Lung (tissue), 12 donors: ENCODE measurements around the gene IGF2R. TPM values are rescaled to one million over a fixed set of nuclear protein-coding genes. Genes with fewer than 3 reads are reported as not detected.

ENCODE experiments used
- ATAC-seq: fragments of 200-7000 bp; cut with Tn5 transposase; one replicate; pipeline ENCODE4 v1.9.1; 2020; ENCODE audit warnings: moderate number of reproducible peaks; ENCODE audit not compliant: insufficient read depth, low FRiP score
- DNase-seq, 3 donors: peaks; one replicate each; pipeline ENCODE4 v3.0.0-alpha.2; 2013 to 2017
- H3K27ac ChIP-seq, 2 donors: one replicate each; pipeline ENCODE4 v1.5.1; 2013; ENCODE audit warnings: mild to moderate bottlenecking in 2 of 2, moderate library complexity in 2 of 2, control low read depth in 1 of 2, inconsistent platforms in 1 of 2, low read depth in 1 of 2, low read length in 1 of 2
- H3K27me3 ChIP-seq, 3 donors: one replicate each; pipeline ENCODE4 v1.5.1; 2013; ENCODE audit warnings: low read length in 2 of 3; ENCODE audit not compliant: control insufficient read depth in 3 of 3, insufficient read depth in 3 of 3
- H3K36me3 ChIP-seq, 4 donors: one replicate each; pipeline ENCODE4 v1.5.1; 2013; ENCODE audit warnings: low read length in 4 of 4, mild to moderate bottlenecking in 1 of 4, moderate library complexity in 1 of 4; ENCODE audit not compliant: control insufficient read depth in 4 of 4, insufficient read depth in 4 of 4
- H3K4me1 ChIP-seq, 5 donors: one replicate each; pipeline ENCODE4 v1.5.1; 2013; ENCODE audit warnings: low read length in 5 of 5, mild to moderate bottlenecking in 2 of 5, moderate library complexity in 1 of 5; ENCODE audit not compliant: control insufficient read depth in 5 of 5, insufficient read depth in 5 of 5
- H3K4me3 ChIP-seq: one replicate; pipeline ENCODE4 v1.5.1; 2013; ENCODE audit warnings: mild to moderate bottlenecking, control low read depth, moderate library complexity
- H3K9ac ChIP-seq, 2 donors: one replicate each; pipeline ENCODE4 v1.5.1; 2013; ENCODE audit warnings: low read length in 2 of 2, control low read depth in 1 of 2; ENCODE audit not compliant: insufficient read depth in 1 of 2
- H3K9me3 ChIP-seq, 4 donors: one replicate each; pipeline ENCODE4 v1.5.1; 2013; ENCODE audit warnings: low read length in 3 of 4, mild to moderate bottlenecking in 1 of 4, moderate library complexity in 1 of 4; ENCODE audit not compliant: control insufficient read depth in 4 of 4, insufficient read depth in 3 of 4
- CTCF ChIP-seq: IDR thresholded peaks from 2 replicates; pipeline ENCODE4 v1.5.1; 2012; ENCODE audit warnings: mild to moderate bottlenecking; ENCODE audit errors: control extremely low read depth, extremely low read depth
- WGBS, 2 donors: extraction: QIAGEN DNeasy Blood & Tissue Kit; methylation state at CpG; one replicate each; pipeline ENCODE4 v1.1.7; 2013; 5-methylcytosine and 5-hydroxymethylcytosine counted together
- polyA plus RNA-seq, 2 donors: library from polyadenylated mRNA; stranded (reverse); fragments of 200-250 nt; gene quantifications; one replicate each; pipeline ENCODE4 v1.2.1, GENCODE V29; 2013
- total RNA-seq, 2 donors: library from RNA; depleted of rRNA in 1 of 2; stranded (reverse); fragments of >200 nt in 1 of 2; gene quantifications; one replicate each; pipeline ENCODE4 v1.2.1, GENCODE V29; 2014 to 2021
- donor health status: control.
- donor health status: control.
- donor health status: Bipolar disorder and iron deficiency.
- donor health status: healthy.
- donor health status: DM: yes; HTN: yes; CAD: no.

IGF2R gene
- total and polyA plus RNA-seq, 4 donors, result 30.0 to 125 (median 92.6) TPM

DNA sequence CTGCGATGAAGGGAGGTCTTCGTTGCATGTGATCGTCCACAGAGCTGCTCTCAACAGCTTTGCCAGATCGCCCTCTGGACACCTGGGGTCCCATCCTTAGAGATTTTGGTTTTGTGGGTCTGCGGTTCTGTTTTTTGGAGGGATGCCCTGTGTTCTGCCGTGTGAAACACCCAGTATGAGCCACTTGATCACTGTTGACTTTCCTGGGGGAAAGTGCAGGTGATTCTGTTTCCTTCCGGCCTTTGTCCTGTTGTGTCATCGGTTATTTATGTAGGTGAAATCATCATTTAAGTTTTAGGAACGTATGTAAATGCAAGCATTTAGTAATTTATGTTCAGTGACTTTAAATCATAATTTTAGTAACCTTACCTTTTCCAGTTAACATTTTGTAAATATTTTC lies 96.3 kb downstream of the IGF2R start:
- H3K27me3 ChIP-seq, result no peaks in the 10 kb centered on the region
- no peak for DNase-seq
- peaks cover 0 to 2% (median 0%) of the 10 kb centered on the region in 4 donors for H3K9me3 ChIP-seq
- no peak for TF ChIP-seq CTCF
- H3K36me3 ChIP-seq, result peaks cover 32 to 67% (median 39%) of the 10 kb centered on the region in 4 donors
- no peaks in the 10 kb centered on the region for H3K4me1 ChIP-seq
- H3K4me3 ChIP-seq, result no peak overlapping the region
- no peak for ATAC-seq
- H3K27ac ChIP-seq, result no peak overlapping the region
- 87 to 94% methylated on average over 9 of the region's 9 CpGs for WGBS, 2 donors
- H3K9ac ChIP-seq, result no peak overlapping the region

DNA sequence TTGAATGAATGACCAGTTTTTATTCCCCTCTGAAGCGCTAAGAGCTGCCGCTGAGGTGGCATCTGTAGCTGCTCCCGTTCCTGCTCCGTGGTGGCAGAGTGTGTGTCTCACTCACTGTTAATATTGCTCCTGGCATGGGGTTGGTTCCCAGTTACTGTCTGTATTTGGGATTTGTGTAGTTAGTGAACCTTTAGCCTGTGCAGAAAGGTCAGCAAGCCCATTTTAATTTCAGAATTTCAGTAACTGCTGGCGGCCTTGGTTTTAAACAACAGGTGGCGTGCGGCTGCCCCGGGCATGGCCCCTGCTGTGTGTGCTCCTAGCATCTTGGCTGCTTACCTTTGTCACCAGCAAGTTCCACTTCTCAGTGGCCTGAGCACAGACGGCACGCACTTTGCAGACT lies 98.7 kb downstream of the IGF2R start:
- Histone ChIP-seq H3K36me3 (peaks cover 26 to 69% (median 40%) of the 10 kb centered on the region in 4 donors), H3K4me3 (no peak overlapping the region), H3K9me3 (no peaks in the 10 kb centered on the region), H3K4me1 (no peaks in the 10 kb centered on the region), H3K9ac (no peak overlapping the region), H3K27me3 (no peaks in the 10 kb centered on the region), H3K27ac (no peak overlapping the region)
- TF ChIP-seq CTCF, result no peak
- no peak for ATAC-seq
- 97% methylated on average over 10 of the region's 10 CpGs for WGBS, 2 donors
- no peak for DNase-seq

- no peak for ATAC-seq
- no peak for TF ChIP-seq CTCF
- no peaks in the 10 kb centered on the region for H3K4me1 ChIP-seq
- DNase-seq, result no peak
- H3K27ac ChIP-seq, result no peak overlapping the region
- no peaks in the 10 kb centered on the region for H3K9me3 ChIP-seq
- no peak overlapping the region for H3K4me3 ChIP-seq
- peaks cover 31 to 71% (median 43%) of the 10 kb centered on the region in 4 donors for H3K36me3 ChIP-seq
- H3K9ac ChIP-seq, result no peak overlapping the region
- 92% methylated on average over 7 of the region's 7 CpGs for WGBS, 2 donors
- no peaks in the 10 kb centered on the region for H3K27me3 ChIP-seq
Measured at GRCh38 chr6:160068346-160068745, 99.5 kb downstream of the IGF2R start.

DNA sequence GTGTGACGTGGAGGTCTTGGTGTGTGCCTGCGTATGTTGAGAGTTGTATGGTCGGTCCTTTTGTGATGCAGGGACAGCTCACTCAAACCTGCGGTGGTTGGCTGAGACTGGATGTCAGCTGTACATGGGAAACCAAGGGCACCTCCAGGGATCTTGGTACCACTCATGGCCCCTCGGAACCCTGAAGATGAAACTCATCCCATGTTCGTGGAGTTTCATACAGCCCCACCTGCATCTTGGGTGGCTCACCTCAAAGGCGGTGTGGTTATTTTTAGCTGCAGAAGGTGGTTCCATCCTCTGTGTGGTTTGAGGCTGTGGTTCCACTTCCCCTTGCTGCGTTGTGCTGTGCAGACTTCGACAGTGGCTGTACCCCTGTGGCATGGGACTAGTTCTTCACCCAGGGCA lies 100.2 kb downstream of the IGF2R start:
- H3K36me3 ChIP-seq, result peaks cover 33 to 71% (median 39%) of the 10 kb centered on the region in 4 donors
- no peak for TF ChIP-seq CTCF
- no peaks in the 10 kb centered on the region for H3K9me3 ChIP-seq
- H3K9ac ChIP-seq, result no peak overlapping the region
- ATAC-seq (no peak), DNase-seq (no peak)
- H3K4me3 ChIP-seq, result no peak overlapping the region
- no peaks in the 10 kb centered on the region for H3K4me1 ChIP-seq
- 55 to 68% methylated on average over 9 of the region's 9 CpGs for WGBS, 2 donors
- H3K27ac ChIP-seq, result no peak overlapping the region
- no peaks in the 10 kb centered on the region for H3K27me3 ChIP-seq
